Naive B cell (primary cell): Measurements from ENCODE around the gene TARBP2. TPM values are rescaled to one million over a fixed set of nuclear protein-coding genes. Genes with fewer than 3 reads are reported as not detected.

Experiments used
- ATAC-seq, 2 donors: fragments of 150-1000 bp; cut with Tn5 transposase; 2 replicates each; pipeline ENCODE4 v1.10.0; 2021; ENCODE audit warnings: low read depth in 2 of 2, mild to moderate bottlenecking in 2 of 2, moderate library complexity in 2 of 2
- DNase-seq: peaks from one replicate; pipeline ENCODE4 v3.0.0; 2022
- H3K27ac Mint-ChIP-seq, 6 donors: one replicate each; pipeline ENCODE4 v1.8.0; 2020 to 2022; ENCODE audit warnings: mild to moderate bottlenecking in 6 of 6, mixed read lengths in 6 of 6, moderate library complexity in 5 of 6, inconsistent platforms in 2 of 6
- H3K27me3 Mint-ChIP-seq, 3 donors: one replicate each; pipeline ENCODE4 v1.8.0; 2021 to 2022; ENCODE audit warnings: mixed read lengths in 3 of 3, mild to moderate bottlenecking in 1 of 3
- H3K36me3 Mint-ChIP-seq, 2 donors: one replicate each; pipeline ENCODE4 v1.8.0; 2020 to 2022; ENCODE audit warnings: mixed read lengths in 2 of 2, inconsistent platforms in 1 of 2, mild to moderate bottlenecking in 1 of 2
- H3K4me1 Mint-ChIP-seq, 3 donors: one replicate each; pipeline ENCODE4 v1.8.0; 2020 to 2022; ENCODE audit warnings: mixed read lengths in 3 of 3, inconsistent platforms in 1 of 3, mild to moderate bottlenecking in 1 of 3, moderate library complexity in 1 of 3
- H3K4me3 Mint-ChIP-seq, 8 donors: one replicate each; pipeline ENCODE4 v1.8.0; 2020 to 2022; ENCODE audit warnings: mild to moderate bottlenecking in 8 of 8, mixed read lengths in 8 of 8, moderate library complexity in 8 of 8, inconsistent platforms in 2 of 8
- H3K9me3 Mint-ChIP-seq, 7 donors: one replicate each; pipeline ENCODE4 v1.8.0; 2020 to 2022; ENCODE audit warnings: mixed read lengths in 7 of 7, mild to moderate bottlenecking in 5 of 7, inconsistent platforms in 2 of 7, moderate library complexity in 1 of 7
- polyA plus RNA-seq, 6 donors: library from polyadenylated mRNA; unstranded; fragments of 300-500 nt; fragmentation: Illumina TruSeq; gene quantifications; one replicate each; pipeline ENCODE4 v1.2.3, GENCODE V29; 2021; ENCODE audit warnings: low read depth in 6 of 6

The TARBP2 gene
- polyA plus RNA-seq, 6 donors from 2014 or later, result 14.8 to 29.0 (median 18.5) TPM

- Mint-ChIP-seq H3K9me3 (no peaks in the 10 kb centered on the region), H3K4me1 (peaks cover 27 to 36% (median 33%) of the 10 kb centered on the region in 3 donors), H3K4me3 (peak overlapping the region; percentile 86 to 97 (median 94)), H3K36me3 (no peaks in the 10 kb centered on the region), H3K27me3 (no peaks in the 10 kb centered on the region), H3K27ac (peak overlapping the region; percentile 95 to 99 (median 97))
- no peak for DNase-seq
- no peak for ATAC-seq
Observed at GRCh38 chr12:53493610-53494391, 7.3 kb upstream of the TARBP2 start.

GRCh38 chr12:53495903-53496751 lies 5.0 kb upstream of the TARBP2 start:
- peak overlapping the region in 3 of 8 donors; percentile 20 to 53 (median 37) for H3K4me3 Mint-ChIP-seq
- no peaks in the 10 kb centered on the region for H3K27me3 Mint-ChIP-seq
- H3K4me1 Mint-ChIP-seq, result peaks cover 41 to 48% (median 44%) of the 10 kb centered on the region in 3 donors
- peak overlapping the region in 1 of 6 donors; percentile 41 for H3K27ac Mint-ChIP-seq
- DNase-seq (no peak), ATAC-seq (no peak)
- H3K9me3 Mint-ChIP-seq, result no peaks in the 10 kb centered on the region
- H3K36me3 Mint-ChIP-seq, result no peaks in the 10 kb centered on the region

GRCh38 chr12:53496752-53497032 lies 4.4 kb upstream of the TARBP2 start:
- peak overlapping the region in 1 of 8 donors; percentile 53 for H3K4me3 Mint-ChIP-seq
- no peaks in the 10 kb centered on the region for H3K9me3 Mint-ChIP-seq
- no peak overlapping the region for H3K27ac Mint-ChIP-seq
- DNase-seq (no peak), ATAC-seq (no peak)
- peaks cover 41 to 50% (median 45%) of the 10 kb centered on the region in 3 donors for H3K4me1 Mint-ChIP-seq
- no peaks in the 10 kb centered on the region for H3K36me3 Mint-ChIP-seq
- no peaks in the 10 kb centered on the region for H3K27me3 Mint-ChIP-seq

- no peak for DNase-seq
- Mint-ChIP-seq H3K27ac (peak overlapping the region in 1 of 6 donors; percentile 57), H3K4me1 (peaks cover 42 to 49% (median 46%) of the 10 kb centered on the region in 3 donors), H3K9me3 (no peaks in the 10 kb centered on the region), H3K27me3 (no peaks in the 10 kb centered on the region), H3K4me3 (peak overlapping the region in 6 of 8 donors; percentile 0 to 96 (median 58)), H3K36me3 (no peaks in the 10 kb centered on the region)
- ATAC-seq, result no peak
Observed at GRCh38 chr12:53497461-53497860, 3.6 kb upstream of the TARBP2 start.

GRCh38 chr12:53498235-53498630 lies 2.9 kb upstream of the TARBP2 start:
- H3K4me3 Mint-ChIP-seq, result peak overlapping the region; percentile 35 to 96 (median 88)
- no peaks in the 10 kb centered on the region for H3K36me3 Mint-ChIP-seq
- peak overlapping the region in 4 of 6 donors; percentile 55 to 94 (median 73) for H3K27ac Mint-ChIP-seq
- ATAC-seq, result no peak
- DNase-seq, result no peak
- H3K4me1 Mint-ChIP-seq, result peaks cover 37 to 46% (median 41%) of the 10 kb centered on the region in 3 donors
- H3K27me3 Mint-ChIP-seq, result no peaks in the 10 kb centered on the region
- no peaks in the 10 kb centered on the region for H3K9me3 Mint-ChIP-seq

- ATAC-seq (no peak), DNase-seq (peak; percentile 31)
- H3K4me1 Mint-ChIP-seq, result peaks cover 28 to 39% (median 35%) of the 10 kb centered on the region in 3 donors
- H3K4me3 Mint-ChIP-seq, result peak within 1 kb of the TSS; percentile 91 to 97 (median 96)
- H3K9me3 Mint-ChIP-seq, result no peaks in the 10 kb centered on the region
- H3K36me3 Mint-ChIP-seq, result no peaks in the 10 kb centered on the region
- no peaks in the 10 kb centered on the region for H3K27me3 Mint-ChIP-seq
- peak within 1 kb of the TSS; percentile 94 to 100 (median 99) for H3K27ac Mint-ChIP-seq
Observed at GRCh38 chr12:53499266-53500141, 1.6 kb upstream of the TARBP2 start, which contains the start of gene MAP3K12. TSS of gene MAP3K12 (minus strand) at chr12:53499458. CDS start at chr12:53487391, 12,067 bp downstream.

- Mint-ChIP-seq H3K27me3 (no peaks in the 10 kb centered on the region), H3K4me1 (peaks cover 33 to 40% (median 39%) of the 10 kb centered on the region in 3 donors), H3K9me3 (no peaks in the 10 kb centered on the region), H3K4me3 (peak overlapping the region; percentile 91 to 97 (median 96)), H3K27ac (peak overlapping the region; percentile 94 to 100 (median 99)), H3K36me3 (no peaks in the 10 kb centered on the region)
- DNase-seq, result no peak
- no peak for ATAC-seq
Observed at GRCh38 chr12:53500142-53500775, 824 bp upstream of the TARBP2 start.

- no peak for DNase-seq
- Mint-ChIP-seq H3K9me3 (no peaks in the 10 kb centered on the region), H3K4me1 (peaks cover 34 to 40% (median 39%) of the 10 kb centered on the region in 3 donors), H3K27me3 (no peaks in the 10 kb centered on the region), H3K36me3 (peaks cover 0 to 7% of the 10 kb centered on the region in 2 donors), H3K4me3 (peak overlapping the region; percentile 91 to 97 (median 96)), H3K27ac (peak overlapping the region; percentile 91 to 100 (median 99))
- no peak for ATAC-seq
Observed at GRCh38 chr12:53501615-53502181, 615 bp downstream of the TARBP2 start.

GRCh38 chr12:53502331-53502730 lies 1.2 kb downstream of the TARBP2 start:
- Mint-ChIP-seq H3K27ac (peak overlapping the region in 1 of 6 donors; percentile 99), H3K27me3 (no peaks in the 10 kb centered on the region), H3K36me3 (peaks cover 0 to 7% of the 10 kb centered on the region in 2 donors), H3K9me3 (no peaks in the 10 kb centered on the region), H3K4me1 (peaks cover 34 to 42% (median 40%) of the 10 kb centered on the region in 3 donors), H3K4me3 (peak overlapping the region in 6 of 8 donors; percentile 44 to 97 (median 94))
- ATAC-seq (no peak), DNase-seq (no peak)

GRCh38 chr12:53502983-53503728 lies 2.1 kb downstream of the TARBP2 start:
- ATAC-seq (no peak), DNase-seq (no peak)
- Mint-ChIP-seq H3K9me3 (no peaks in the 10 kb centered on the region), H3K27me3 (no peaks in the 10 kb centered on the region), H3K27ac (no peak overlapping the region), H3K4me3 (peak overlapping the region in 6 of 8 donors; percentile 9 to 76 (median 51)), H3K4me1 (peaks cover 34 to 40% (median 40%) of the 10 kb centered on the region in 3 donors), H3K36me3 (peaks cover 0 to 7% of the 10 kb centered on the region in 2 donors)

GRCh38 chr12:53504004-53504920 lies 3.2 kb downstream of the TARBP2 start:
- H3K4me3 Mint-ChIP-seq, result peak overlapping the region in 2 of 8 donors; percentile 32 to 77
- no peaks in the 10 kb centered on the region for H3K27me3 Mint-ChIP-seq
- no peak for ATAC-seq
- no peak for DNase-seq
- H3K36me3 Mint-ChIP-seq, result peaks cover 0 to 7% of the 10 kb centered on the region in 2 donors
- no peak overlapping the region for H3K27ac Mint-ChIP-seq
- no peaks in the 10 kb centered on the region for H3K9me3 Mint-ChIP-seq
- peaks cover 31 to 39% (median 36%) of the 10 kb centered on the region in 3 donors for H3K4me1 Mint-ChIP-seq
